ENCODE measurements around the gene GALNT2. TPM values are rescaled to one million over a fixed set of nuclear protein-coding genes. Genes with fewer than 3 reads are reported as not detected.

The GALNT2 gene
- total and polyA plus RNA-seq, 9 of the 15 experiments (the other 6 are each of a cell fraction or from before 2014, with no cell fraction given): 1.6 to 106 (median 51.9) TPM

DNA sequence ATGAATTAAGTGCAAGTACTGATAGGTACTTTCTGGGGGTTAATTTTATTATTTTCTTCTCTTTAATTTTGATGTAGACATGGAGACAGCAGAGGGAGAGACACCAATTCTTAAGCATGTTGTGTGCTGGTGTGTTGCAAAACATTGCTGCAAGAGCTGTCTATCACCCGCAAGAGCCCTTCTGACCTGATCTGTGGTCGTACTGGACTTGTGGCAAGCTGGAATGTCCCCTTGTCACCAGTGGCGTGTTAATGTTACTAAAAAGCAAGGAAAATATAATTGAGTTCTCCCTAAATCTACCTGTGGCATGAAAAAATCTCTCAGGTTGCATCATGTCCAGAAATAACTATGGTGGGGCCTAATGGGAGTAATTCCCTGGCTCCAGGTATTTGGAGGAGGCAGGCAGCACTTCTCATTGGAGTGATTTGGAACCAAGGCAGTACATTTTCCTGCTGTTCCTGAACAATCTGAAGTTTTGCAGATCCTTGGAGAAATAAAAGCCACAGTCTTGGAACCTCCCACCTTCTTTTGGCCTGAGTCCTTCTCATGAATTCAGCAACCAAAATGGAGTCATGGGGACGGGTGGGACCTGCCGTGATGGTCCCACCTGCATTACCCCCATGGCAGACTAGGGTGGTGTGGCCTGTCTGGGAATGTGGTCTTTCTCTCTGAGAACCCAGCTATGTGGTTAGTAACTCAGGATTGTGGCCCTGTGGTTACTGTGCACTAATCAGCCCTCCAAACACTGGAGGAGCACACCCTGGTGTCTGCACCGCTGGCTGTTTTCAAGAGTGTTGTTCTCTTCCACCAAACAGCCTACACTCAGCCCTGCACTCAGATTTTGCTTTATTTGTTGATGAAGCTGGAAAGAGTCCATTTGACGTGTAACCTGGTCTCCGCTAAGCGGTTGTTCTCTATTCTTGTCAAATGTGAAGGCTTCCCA lies 57.4 kb downstream of the GALNT2 start (continued):
- TF ChIP-seq, protein P1, sequence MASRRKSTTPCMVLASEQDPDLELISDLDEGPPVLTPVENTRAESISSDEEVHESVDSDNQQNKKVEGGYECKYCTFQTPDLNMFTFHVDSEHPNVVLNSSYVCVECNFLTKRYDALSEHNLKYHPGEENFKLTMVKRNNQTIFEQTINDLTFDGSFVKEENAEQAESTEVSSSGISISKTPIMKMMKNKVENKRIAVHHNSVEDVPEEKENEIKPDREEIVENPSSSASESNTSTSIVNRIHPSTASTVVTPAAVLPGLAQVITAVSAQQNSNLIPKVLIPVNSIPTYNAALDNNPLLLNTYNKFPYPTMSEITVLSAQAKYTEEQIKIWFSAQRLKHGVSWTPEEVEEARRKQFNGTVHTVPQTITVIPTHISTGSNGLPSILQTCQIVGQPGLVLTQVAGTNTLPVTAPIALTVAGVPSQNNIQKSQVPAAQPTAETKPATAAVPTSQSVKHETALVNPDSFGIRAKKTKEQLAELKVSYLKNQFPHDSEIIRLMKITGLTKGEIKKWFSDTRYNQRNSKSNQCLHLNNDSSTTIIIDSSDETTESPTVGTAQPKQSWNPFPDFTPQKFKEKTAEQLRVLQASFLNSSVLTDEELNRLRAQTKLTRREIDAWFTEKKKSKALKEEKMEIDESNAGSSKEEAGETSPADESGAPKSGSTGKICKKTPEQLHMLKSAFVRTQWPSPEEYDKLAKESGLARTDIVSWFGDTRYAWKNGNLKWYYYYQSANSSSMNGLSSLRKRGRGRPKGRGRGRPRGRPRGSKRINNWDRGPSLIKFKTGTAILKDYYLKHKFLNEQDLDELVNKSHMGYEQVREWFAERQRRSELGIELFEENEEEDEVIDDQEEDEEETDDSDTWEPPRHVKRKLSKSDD (conservative IDR thresholded peaks at IDR 0.05; ENCODE audit: low read length): no peak
- TF ChIP-seq, protein P2, sequence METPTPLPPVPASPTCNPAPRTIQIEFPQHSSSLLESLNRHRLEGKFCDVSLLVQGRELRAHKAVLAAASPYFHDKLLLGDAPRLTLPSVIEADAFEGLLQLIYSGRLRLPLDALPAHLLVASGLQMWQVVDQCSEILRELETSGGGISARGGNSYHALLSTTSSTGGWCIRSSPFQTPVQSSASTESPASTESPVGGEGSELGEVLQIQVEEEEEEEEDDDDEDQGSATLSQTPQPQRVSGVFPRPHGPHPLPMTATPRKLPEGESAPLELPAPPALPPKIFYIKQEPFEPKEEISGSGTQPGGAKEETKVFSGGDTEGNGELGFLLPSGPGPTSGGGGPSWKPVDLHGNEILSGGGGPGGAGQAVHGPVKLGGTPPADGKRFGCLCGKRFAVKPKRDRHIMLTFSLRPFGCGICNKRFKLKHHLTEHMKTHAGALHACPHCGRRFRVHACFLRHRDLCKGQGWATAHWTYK (CRISPR knock-in tag; IDR thresholded peaks at IDR 0.05): no peak
- TF ChIP-seq CCNT2 (IDR thresholded peaks at IDR 0.05; ENCODE audit: borderline replicate concordance, extremely low read depth, insufficient read length, low read depth, low read length) (no peak), RFX1 (IDR thresholded peaks at IDR 0.05) (no peak), POLR2H (tag; IDR thresholded peaks at IDR 0.05; ENCODE audit: low read depth) (no peak), ESRRB (CRISPR knock-in tag; IDR thresholded peaks at IDR 0.05; ENCODE audit: borderline replicate concordance) (no peak), SMC3 (conservative IDR thresholded peaks at IDR 0.05; ENCODE audit: insufficient read depth, low read depth, low read length) (no peak; the same call in 1 of the 2 replicates)
- TF ChIP-seq, protein P3, sequence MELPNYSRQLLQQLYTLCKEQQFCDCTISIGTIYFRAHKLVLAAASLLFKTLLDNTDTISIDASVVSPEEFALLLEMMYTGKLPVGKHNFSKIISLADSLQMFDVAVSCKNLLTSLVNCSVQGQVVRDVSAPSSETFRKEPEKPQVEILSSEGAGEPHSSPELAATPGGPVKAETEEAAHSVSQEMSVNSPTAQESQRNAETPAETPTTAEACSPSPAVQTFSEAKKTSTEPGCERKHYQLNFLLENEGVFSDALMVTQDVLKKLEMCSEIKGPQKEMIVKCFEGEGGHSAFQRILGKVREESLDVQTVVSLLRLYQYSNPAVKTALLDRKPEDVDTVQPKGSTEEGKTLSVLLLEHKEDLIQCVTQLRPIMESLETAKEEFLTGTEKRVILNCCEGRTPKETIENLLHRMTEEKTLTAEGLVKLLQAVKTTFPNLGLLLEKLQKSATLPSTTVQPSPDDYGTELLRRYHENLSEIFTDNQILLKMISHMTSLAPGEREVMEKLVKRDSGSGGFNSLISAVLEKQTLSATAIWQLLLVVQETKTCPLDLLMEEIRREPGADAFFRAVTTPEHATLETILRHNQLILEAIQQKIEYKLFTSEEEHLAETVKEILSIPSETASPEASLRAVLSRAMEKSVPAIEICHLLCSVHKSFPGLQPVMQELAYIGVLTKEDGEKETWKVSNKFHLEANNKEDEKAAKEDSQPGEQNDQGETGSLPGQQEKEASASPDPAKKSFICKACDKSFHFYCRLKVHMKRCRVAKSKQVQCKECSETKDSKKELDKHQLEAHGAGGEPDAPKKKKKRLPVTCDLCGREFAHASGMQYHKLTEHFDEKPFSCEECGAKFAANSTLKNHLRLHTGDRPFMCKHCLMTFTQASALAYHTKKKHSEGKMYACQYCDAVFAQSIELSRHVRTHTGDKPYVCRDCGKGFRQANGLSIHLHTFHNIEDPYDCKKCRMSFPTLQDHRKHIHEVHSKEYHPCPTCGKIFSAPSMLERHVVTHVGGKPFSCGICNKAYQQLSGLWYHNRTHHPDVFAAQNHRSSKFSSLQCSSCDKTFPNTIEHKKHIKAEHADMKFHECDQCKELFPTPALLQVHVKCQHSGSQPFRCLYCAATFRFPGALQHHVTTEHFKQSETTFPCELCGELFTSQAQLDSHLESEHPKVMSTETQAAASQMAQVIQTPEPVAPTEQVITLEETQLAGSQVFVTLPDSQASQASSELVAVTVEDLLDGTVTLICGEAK (IDR thresholded peaks at IDR 0.05): no peak
- TF ChIP-seq, protein P3 (CRISPR knock-in tag; IDR thresholded peaks at IDR 0.05): no peak
- TF ChIP-seq, protein P4, sequence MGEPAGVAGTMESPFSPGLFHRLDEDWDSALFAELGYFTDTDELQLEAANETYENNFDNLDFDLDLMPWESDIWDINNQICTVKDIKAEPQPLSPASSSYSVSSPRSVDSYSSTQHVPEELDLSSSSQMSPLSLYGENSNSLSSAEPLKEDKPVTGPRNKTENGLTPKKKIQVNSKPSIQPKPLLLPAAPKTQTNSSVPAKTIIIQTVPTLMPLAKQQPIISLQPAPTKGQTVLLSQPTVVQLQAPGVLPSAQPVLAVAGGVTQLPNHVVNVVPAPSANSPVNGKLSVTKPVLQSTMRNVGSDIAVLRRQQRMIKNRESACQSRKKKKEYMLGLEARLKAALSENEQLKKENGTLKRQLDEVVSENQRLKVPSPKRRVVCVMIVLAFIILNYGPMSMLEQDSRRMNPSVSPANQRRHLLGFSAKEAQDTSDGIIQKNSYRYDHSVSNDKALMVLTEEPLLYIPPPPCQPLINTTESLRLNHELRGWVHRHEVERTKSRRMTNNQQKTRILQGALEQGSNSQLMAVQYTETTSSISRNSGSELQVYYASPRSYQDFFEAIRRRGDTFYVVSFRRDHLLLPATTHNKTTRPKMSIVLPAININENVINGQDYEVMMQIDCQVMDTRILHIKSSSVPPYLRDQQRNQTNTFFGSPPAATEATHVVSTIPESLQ (CRISPR knock-in tag; IDR thresholded peaks at IDR 0.05): no peak

All from K562 (cell line).